GM12801 (cell line): Measurements from ENCODE around the gene TNP2.

ENCODE experiments used
- TF ChIP-seq, protein P1 (sequence below): IDR thresholded peaks from one replicate; pipeline ENCODE4 v1.5.1; 2011; ENCODE audit warnings: control low read depth; ENCODE audit not compliant: insufficient read length; ENCODE audit errors: extremely low read depth

Gene TNP2

GRCh38 chr16:11276896-11277593 lies 7.9 kb upstream of the TNP2 start:
- TF ChIP-seq, protein P1, sequence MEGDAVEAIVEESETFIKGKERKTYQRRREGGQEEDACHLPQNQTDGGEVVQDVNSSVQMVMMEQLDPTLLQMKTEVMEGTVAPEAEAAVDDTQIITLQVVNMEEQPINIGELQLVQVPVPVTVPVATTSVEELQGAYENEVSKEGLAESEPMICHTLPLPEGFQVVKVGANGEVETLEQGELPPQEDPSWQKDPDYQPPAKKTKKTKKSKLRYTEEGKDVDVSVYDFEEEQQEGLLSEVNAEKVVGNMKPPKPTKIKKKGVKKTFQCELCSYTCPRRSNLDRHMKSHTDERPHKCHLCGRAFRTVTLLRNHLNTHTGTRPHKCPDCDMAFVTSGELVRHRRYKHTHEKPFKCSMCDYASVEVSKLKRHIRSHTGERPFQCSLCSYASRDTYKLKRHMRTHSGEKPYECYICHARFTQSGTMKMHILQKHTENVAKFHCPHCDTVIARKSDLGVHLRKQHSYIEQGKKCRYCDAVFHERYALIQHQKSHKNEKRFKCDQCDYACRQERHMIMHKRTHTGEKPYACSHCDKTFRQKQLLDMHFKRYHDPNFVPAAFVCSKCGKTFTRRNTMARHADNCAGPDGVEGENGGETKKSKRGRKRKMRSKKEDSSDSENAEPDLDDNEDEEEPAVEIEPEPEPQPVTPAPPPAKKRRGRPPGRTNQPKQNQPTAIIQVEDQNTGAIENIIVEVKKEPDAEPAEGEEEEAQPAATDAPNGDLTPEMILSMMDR, result no peak

- TF ChIP-seq, protein P1, result no peak
These were observed 7.2 kb upstream of the TNP2 start, which contains the start of gene PRM2 for GRCh38 chr16:11276143-11276895. TSS of gene PRM2 (minus strand) at chr16:11276480. CDS start at chr16:11276370, 110 bp downstream.

GRCh38 chr16:11274964-11275363 lies 5.8 kb upstream of the TNP2 start:
- TF ChIP-seq, protein P1, result no peak

DNA sequence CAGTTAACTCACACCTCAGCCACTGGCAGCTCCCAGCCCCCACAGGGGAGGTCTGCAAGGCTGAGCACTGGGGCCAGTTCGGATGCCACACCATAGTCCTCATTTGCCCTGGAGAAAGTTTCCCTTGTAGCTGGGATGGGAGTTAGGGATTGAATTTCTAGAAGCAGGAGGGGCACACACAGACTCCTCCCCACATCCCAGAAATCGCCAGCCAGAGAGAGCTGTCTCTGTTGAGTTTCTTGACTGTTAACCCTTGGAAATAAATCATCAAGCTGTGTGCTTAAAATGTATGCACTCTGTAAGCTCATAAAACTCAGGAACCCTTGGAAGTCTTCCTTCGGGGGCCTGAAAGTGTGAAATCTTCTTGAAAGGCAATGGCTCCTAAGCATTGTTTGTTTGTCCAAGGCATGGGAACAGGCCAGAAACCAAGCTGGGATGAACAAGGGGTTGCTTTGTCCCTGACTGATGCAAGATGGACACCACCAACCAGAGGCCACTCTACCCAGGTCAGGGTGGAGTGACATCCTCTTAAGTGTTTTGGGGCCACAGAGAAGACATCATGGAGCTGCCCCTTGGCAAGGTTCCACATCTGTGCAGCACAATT lies 4.7 kb upstream of the TNP2 start:
- TF ChIP-seq, protein P1, result no peak

DNA sequence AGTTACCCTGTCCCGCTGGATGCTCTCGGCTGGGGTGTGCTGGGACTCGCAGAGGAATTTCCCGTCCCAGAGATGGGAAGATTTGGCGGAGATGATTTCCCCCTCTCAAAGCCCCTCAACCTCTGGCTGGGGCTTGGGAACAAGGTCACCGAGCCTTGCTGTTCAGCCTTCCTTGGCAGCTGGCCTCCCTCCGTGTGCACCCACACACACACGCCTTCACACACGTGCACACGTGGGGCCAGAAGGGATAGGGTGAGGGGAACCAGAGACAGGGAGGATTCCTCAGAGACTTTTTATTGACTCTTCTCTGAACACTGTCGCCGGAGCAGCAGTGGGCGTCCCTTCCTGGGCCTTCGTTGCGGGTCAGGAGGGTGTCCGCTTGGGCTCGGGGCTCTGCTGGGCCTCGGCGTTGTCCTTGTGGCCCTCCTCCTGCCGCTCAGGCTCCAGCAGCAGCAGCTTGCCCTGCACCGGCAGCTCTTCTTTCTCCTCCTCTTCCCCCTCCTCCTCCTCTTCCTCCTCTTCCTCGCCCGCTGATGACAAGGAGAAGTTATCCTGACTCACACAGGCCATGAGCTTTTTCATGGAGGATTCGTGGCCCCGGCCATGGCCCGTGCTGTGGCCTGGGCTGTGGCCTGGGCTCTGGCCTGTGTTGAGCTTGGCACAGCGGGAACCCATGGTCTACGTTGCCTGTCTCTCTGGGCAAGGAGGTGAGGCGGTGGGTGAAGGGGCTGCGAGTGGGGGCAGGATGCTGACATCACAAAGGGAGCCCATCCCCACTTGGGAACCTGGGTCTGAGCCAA lies 4.0 kb upstream of the TNP2 start, which contains the start of gene PRM3:
Gene PRM3, minus strand, starts transcription at position 709 of the 800 bp plus-strand sequence. Its CDS starts 34 bp downstream, at position 675.
- TF ChIP-seq, protein P1, result no peak

DNA sequence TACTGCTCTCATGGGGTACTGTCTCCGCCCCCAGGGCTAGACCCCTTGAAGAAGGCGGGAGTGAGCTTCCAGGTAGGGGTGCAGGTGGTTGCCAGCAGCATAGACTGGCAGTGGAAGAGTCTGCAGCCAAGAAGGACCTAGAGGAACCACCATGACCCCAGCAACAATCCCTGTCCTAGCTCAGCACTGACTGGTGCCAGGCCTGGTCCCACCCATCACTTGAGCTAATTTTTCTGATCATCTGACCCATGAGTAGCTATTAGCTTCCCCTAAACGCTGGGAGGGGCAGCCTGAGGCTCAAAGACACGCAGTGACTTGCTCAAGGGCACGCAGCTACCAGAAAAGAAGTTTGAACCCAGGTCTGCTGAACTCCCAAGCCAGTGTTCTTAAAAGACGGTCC lies 3.4 kb upstream of the TNP2 start:
- TF ChIP-seq, protein P1, result no peak
